ENCODE results near the gene TTYH3. TPM values are rescaled to one million over a fixed set of nuclear protein-coding genes. Genes with fewer than 3 reads are reported as not detected.

The TTYH3 gene
- total RNA-seq, 1 experiment from 2014 or later = 25.0 TPM

GRCh38 chr7:2621061-2621828 is 10.5 kb upstream of the TTYH3 start:
- Histone ChIP-seq H3K27me3 (ENCODE audit: low read length) (no peaks in the 10 kb centered on the region), H3K9ac (ENCODE audit: low read length) (no peak overlapping the region), H3K4me2 (ENCODE audit: low read length) (0 out of 2 replicates have a peak overlapping the region, but pooled peaks have one; percentile 22), H2AFZ (ENCODE audit: low read length) (peak overlapping the region; percentile 45; the same call in 1 of the 2 replicates), H3K27ac (ENCODE audit: low read length) (no peak overlapping the region), H3K36me3 (ENCODE audit: low read depth, low read length) (no peaks in the 10 kb centered on the region), H4K20me1 (ENCODE audit: low read length) (no peaks in the 10 kb centered on the region), H3F3A (ENCODE audit: low read length, unreplicated experiment) (no peaks in the 10 kb centered on the region), H3K4me3 (ENCODE audit: low read length) (no peak overlapping the region), H3K79me2 (ENCODE audit: low read length) (no peaks in the 10 kb centered on the region), H3K9me2 (replicated peaks; ENCODE audit: low read length) (no peaks in the 10 kb centered on the region), H3K9me3 (ENCODE audit: low read length) (no peaks in the 10 kb centered on the region), H3K4me1 (ENCODE audit: insufficient read depth, low read length) (no peaks in the 10 kb centered on the region)
- no TSS peak for BruUV-seq (replicated peaks)
- intact Hi-C loops (cut with micrococcal nuclease) = no loop called here
- 0 out of 2 replicates have a peak, but pooled peaks have one; percentile 26 for ATAC-seq
- no peak for TF ChIP-seq EZH2 (IDR thresholded peaks at IDR 0.05; ENCODE audit: low read length, unreplicated experiment)
- TF ChIP-seq EZH2phosphoT487 (IDR thresholded peaks at IDR 0.05; ENCODE audit: borderline replicate concordance, low read length) = no peak
- no peak for TF ChIP-seq CTCF (conservative IDR thresholded peaks at IDR 0.05; ENCODE audit: low read depth, low read length)
- POLR2A ChIA-PET (ENCODE audit: unreplicated experiment) = interaction anchor here (0.7 kb wide), 1 partner anchor 99 kb away, joined by 9 read pairs; no protein-coding TSS in a partner anchor
- CTCF ChIA-PET = no interaction called here
- peak; percentile 14 for DNase-seq

- no peaks in the 10 kb centered on the region for H3K9me2 ChIP-seq (replicated peaks; ENCODE audit: low read length)
- no peak overlapping the region for H3K4me2 ChIP-seq (ENCODE audit: low read length)
- ChIA-PET POLR2A (ENCODE audit: unreplicated experiment) (interaction anchor here (0.7 kb wide), 1 partner anchor 98 kb away, joined by 9 read pairs; no protein-coding TSS in a partner anchor), CTCF (no interaction called here)
- no peaks in the 10 kb centered on the region for H3F3A ChIP-seq (ENCODE audit: low read length, unreplicated experiment)
- H3K4me1 ChIP-seq (ENCODE audit: insufficient read depth, low read length) = no peaks in the 10 kb centered on the region
- no peaks in the 10 kb centered on the region for H3K9me3 ChIP-seq (ENCODE audit: low read length)
- no peak overlapping the region for H3K27ac ChIP-seq (ENCODE audit: low read length)
- H2AFZ ChIP-seq (ENCODE audit: low read length) = no peak overlapping the region
- H3K79me2 ChIP-seq (ENCODE audit: low read length) = no peaks in the 10 kb centered on the region
- BruUV-seq (replicated peaks) = no TSS peak
- intact Hi-C loops (cut with micrococcal nuclease) = no loop called here
- H4K20me1 ChIP-seq (ENCODE audit: low read length) = no peaks in the 10 kb centered on the region
- TF ChIP-seq EZH2phosphoT487 (IDR thresholded peaks at IDR 0.05; ENCODE audit: borderline replicate concordance, low read length) (no peak), CTCF (conservative IDR thresholded peaks at IDR 0.05; ENCODE audit: low read depth, low read length) (no peak), EZH2 (IDR thresholded peaks at IDR 0.05; ENCODE audit: low read length, unreplicated experiment) (no peak)
- H3K27me3 ChIP-seq (ENCODE audit: low read length) = no peaks in the 10 kb centered on the region
- ATAC-seq = no peak
- H3K4me3 ChIP-seq (ENCODE audit: low read length) = no peak overlapping the region
- no peak for DNase-seq
- H3K9ac ChIP-seq (ENCODE audit: low read length) = no peak overlapping the region
- H3K36me3 ChIP-seq (ENCODE audit: low read depth, low read length) = no peaks in the 10 kb centered on the region
These were observed 9.7 kb upstream of the TTYH3 start for GRCh38 chr7:2621948-2622640.
